Stimulated activated CD4-positive, alpha-beta T cell treated with anti-CD3 and anti-CD28 coated beads, Interleukin-1b, Interleukin-23, amount 100 ng/mL, for 4 hours (primary cell): ENCODE results near the gene HOXA6.

Source experiments
- DNase-seq, 2 donors: peaks; one replicate each; pipeline ENCODE4 v3.0.0-alpha.2; 2020; ENCODE audit warnings: low read depth in 2 of 2

Gene HOXA6

GRCh38 chr7:27184337-27185012, 36.9 kb upstream of the HOXA6 start:
- DNase-seq, result no peak

- DNase-seq, result no peak
Observed at GRCh38 chr7:27183682-27184336, 36.2 kb upstream of the HOXA6 start.

DNA sequence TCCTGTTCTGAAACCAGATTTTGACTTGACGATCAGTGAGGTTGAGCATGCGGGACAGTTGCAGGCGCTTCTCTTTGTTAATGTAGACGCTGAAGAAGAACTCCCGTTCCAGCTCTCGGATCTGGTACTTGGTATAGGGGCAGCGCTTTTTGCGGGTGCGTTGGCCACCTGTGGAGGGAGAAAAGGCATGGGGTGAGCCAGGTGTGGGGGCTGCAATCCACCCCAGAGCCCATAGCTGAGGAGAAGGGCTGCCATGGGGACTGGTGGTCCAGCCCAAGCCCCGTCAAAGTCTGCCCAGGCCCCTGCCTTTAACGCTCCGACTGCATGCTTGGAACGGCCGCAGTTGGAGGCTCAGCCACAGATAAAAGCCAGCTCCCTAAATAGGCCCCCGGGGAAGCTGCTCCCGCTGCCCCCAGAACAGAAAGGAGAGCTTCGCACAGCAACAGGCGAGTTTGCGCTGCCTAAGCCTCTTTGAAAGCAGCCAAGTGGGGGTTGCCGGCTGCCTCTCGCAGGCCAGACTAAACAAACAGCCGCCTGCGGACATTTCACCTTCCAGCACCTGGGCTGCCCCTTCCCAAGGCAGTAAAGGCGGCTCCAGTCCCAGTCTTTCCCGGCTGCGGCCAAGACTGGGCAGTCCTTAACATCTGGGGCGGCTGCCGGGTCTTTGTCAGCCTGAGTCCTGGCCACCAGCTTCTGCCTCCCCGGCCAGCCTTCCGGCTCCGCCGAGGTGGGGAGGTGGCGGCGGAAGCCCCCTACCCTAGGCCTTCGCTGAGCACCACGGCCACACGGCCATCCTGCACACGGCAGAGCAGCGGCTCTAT, 35.5 kb upstream of the HOXA6 start:
- DNase-seq, result no peak

DNA sequence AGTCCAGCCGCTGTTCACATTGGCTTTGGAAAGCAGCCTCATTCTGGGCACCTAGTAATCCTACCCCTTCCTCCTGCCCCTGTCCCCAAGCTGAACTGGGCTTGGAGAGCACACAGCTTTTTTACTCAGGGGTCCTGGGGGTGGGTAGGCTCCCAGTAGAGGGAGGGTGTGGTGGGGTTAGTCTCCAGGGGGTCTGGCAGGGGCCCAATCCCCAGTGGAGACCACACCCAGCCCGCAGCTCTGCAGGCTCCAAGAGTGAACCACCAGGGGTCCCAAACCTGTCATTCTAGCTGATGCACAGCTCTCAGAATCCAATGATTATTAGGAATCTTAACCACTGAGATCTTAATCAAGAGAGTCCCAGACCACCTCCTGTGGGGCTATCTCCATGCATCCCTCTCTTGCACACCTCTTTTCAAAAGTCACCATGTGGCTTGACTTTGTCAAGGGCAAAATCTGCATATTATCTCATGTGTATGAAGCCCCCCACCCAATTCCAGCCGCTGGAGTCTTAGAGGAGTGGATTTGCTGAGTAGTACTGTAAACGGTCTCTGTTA, 34.8 kb upstream of the HOXA6 start:
- DNase-seq, result no peak

DNA sequence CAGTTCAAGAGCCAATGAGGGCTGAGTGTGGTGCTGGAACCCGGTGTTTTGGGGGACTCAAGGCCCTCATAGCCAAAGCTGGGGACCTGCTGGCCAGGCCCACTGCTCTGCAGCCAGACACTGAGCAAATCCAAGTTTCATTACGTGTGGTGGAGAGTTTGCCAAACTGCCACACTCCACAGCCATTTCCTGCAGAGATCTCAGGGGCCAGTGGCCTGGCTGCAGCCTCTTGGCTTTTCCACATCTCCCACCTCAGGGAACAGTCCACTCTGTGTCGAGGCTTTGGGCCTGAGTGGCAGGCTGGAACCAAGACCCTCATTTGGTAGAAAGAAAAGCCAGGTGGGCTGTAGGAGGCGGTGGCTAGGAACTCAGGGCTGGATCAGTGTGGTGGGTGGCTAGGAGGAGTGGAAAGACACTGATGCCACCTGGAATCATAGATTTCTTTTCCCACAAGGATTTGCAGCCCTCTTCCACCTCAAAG, 34.3 kb upstream of the HOXA6 start:
- DNase-seq, result no peak

DNA sequence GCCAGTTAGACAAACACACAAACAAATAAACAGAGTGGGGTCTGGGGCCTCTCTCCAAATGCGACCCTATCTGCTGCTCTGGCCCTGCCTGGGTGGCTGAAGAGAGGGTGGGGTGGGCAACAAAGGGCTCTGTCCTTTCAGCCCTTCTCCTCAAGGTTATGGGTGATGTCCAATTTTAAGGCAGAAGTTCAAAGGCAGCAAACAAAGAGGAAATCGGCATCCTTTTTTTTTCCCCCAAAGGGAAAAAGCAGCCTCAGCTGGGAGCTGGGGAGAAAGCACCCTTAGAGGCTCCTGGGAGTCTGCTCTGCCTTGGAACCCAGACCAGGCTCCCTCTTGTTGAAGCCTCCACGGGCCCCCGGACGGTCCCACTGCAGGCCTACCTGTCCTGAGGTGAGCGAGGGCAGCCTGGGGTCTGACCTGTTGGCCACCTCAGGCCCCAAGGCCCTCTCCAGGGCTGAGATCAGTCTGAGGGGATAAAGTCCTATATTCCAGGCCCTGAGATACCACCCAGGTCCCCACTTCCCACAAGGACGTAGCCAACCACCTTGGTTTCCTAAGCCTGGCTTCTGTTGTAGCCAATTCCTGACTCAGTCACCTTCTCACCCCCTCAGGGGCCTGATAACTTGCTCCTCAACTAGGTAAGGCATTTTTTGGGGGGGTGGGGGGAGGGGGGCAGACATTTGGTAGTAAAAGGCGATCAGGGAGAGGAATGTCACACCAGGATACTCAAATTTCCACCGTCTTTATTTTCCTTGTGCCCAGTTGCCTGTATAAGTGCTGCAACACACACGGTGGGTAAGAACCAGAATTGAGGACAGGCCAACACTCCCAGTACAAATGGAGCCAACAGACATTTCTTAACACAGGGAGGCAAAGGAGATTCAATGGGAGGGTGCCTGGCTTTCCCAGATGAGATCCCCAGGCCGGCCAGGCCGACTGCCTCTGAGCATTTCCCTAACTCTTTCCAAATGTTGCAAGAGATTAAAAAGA, 33.2 kb upstream of the HOXA6 start:
- DNase-seq, result no peak

DNA sequence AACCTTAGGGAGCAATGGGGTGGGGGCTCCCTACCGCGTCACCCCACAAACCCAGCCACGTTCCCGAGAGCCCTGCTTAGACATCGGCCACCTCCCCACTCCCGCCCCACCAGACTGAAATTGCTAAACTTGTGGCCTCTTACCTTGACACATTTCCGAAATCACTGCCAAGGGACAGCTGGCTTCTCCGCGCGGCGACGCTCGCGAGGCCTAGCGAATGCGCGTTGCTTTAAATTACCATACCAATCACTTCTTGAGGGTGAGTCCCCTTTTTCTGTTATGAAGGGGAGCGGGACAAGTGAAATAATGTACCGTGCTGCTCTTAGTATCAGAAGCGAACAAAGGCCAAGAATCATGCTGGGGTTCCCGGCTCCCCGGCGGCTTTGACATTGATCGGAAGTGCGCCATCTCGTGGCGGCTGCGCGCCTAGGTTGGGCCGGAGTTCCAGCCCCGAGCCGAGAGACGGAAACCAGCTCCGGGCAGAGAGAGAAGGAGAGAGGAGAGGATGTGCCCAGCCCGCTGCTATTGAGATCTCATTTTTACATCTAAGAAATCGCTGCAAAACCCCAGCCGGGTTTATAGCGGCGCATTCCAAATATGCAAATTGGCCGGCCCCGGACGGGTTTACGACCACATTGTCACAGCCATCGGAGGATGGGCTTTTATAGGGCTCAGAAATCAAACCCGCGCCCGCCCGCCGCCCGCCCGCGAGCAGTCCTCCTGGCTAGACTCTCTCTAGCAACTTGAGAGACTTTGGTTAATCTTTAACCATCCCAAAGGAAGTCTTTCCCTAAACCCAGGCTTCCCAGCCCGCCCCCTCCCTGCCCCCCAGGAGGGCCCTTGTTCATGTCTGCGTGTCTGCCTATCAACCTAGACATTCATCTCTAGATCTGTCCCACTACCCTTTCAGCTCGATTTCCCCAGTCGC, 32.2 kb upstream of the HOXA6 start:
- DNase-seq, result peak; percentile 57 to 60

DNA sequence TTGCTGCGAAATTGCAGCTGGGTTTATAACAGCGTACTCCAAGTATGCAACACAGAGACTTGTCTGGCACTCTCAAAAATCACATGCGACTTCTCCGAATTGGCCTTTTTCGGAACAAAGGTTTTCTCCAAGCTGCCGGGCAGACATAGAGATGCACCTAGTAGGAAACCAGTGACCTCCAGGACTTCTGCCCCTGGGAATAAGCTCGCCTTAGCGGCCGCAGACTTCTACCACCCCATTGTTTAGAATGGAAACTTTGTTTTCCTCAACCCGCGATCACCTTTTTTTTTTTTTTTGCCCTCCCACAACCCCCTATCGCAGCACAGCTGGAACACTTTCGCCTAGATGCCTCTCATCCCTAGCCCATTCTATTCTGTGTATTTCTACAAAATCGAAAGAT, 31.5 kb upstream of the HOXA6 start:
- no peak for DNase-seq

DNA sequence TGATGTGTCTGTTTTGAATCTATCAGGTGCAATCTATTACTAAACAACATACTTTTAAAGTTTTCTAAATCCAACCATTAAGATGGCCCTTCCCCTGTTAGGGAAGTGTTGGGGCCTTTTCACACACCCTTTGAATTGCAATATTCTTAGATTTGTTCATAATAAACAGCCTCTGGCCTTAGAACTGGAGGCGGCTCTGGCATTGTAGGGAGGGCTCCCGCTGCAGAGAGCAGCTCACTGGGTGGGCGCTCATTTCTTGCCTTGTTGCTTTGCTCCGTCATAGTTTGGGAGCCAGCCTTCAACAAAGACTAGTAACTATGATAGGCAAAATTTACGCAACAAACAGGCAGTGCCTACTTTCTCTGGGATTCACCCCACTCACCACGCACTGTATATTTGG, 30.8 kb upstream of the HOXA6 start:
- DNase-seq, result no peak

DNA sequence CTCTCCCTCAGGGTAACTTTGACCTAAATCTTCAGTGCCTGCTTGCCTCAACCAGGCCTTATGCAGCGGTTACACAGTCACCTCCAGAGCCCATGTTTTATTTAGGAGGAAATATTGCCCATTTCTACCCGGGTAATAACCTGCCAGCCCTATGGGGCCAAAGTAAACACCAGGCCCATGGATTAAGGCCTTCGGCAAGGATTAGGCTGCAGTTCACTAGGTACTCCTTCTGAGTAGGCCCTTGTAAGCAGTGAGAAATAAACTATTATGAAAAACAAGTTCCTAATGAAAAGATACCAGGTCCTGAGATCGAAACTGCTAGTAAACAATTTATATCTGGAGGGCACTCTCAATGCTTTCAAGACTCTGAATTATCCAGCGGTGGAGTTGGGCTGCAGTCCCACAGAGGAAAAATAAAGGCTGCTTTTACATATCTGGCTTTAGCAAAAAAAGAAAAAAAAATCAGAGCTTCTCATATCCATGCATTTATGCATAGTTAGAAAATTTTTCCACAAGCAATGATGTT, 30.3 kb upstream of the HOXA6 start:
- no peak for DNase-seq

DNA sequence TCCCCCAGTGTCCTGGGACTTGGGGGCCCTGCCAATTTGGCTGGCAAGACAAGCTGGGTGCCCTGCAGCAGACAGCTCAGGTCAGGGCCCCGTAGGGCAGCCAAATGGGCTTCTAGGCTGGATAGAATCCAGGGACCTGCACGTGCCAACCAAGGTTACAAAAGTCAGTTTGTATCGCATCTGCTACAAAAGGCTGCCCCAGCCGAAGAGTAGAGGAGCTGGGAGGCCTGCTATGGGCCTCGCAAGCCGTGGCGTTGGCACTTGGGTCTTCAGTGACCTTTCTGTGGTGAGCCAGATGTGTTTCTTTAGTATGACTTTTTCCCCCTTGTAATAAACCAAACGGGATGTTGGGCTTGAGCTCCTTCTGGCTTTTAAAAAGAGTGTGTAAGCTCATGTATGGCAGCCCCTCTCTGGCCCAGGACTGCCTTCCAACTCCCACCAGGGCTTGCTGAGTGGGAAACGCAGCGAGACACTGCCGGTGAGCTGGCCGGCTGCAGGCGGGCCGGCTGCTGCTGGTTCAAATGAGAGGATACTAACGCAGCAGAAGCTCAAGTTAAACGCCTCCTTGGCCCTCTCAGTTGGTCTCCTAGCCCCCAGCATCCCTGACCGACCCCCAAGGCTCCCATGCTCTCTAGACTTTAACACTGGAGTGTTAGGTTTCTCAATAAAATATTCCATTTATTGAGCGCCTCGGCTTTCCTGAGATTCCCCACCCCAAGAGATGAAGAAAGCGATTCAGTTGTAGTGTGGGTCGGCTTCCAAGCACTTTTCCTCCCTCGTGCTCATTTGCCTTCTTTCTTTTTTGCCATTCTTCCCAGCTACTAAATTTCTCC, 29.6 kb upstream of the HOXA6 start:
- no peak for DNase-seq

DNA sequence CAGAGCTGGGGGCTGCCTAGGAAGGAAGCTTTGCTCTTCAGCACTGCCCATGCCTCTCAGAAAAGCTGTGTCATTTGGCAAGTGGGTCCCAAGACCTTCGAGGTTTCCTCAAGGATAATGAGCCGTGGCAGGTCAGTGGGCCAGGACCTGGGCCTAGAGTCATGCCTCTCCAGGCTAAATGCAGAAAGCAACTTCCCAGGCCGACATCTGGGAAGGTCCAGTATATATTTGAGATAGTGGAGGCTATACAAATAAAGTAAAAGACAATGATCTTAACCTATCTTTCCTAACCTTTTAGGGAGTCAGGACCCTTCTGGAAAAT, 28.9 kb upstream of the HOXA6 start:
- no peak for DNase-seq

DNA sequence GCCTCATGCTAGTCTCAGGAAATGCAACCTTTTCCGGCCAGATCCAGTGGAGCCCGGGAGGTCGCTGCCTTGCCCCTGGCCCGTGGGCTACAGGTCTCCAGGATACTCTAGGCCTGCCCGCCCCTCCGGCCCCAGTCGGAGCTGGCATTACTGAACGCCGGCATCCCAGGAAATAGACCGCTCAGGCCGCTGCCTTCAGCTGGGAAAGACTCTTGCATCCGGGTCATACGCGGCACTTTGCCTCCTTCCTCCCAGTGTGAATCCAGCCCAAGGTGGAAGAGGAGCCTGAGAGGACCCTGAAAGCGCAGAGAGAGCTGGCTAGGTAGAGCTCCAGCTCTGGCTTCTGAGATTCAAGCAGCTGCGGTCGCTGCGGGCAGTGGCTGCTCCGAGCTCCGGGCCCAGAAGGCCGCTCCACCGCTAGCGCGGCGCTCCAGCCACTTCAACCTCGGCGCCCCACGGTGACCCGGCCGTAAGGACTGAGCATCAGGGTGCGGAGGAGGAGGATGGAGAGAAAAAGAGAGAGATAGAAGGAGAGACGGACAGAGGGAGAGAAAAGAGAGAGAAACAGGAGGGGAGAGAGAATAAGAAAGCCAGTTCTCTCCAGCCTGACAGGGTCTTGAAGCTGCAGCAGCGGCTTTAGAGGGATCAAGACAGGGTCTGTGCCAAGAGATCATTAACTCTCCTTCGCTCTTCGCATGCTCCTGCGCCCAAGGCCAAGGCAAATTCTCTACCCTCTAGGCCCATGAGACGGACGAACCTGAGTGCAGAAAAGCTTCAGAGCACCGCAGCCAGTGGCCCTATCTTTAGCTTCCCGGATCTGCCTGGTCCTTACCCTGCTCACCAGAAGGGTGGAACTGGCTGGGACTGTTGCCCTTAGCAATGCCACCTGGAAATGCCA, 28.3 kb upstream of the HOXA6 start:
- DNase-seq, result no peak

GRCh38 chr7:27174874-27175625, 27.5 kb upstream of the HOXA6 start:
- DNase-seq, result no peak

DNA sequence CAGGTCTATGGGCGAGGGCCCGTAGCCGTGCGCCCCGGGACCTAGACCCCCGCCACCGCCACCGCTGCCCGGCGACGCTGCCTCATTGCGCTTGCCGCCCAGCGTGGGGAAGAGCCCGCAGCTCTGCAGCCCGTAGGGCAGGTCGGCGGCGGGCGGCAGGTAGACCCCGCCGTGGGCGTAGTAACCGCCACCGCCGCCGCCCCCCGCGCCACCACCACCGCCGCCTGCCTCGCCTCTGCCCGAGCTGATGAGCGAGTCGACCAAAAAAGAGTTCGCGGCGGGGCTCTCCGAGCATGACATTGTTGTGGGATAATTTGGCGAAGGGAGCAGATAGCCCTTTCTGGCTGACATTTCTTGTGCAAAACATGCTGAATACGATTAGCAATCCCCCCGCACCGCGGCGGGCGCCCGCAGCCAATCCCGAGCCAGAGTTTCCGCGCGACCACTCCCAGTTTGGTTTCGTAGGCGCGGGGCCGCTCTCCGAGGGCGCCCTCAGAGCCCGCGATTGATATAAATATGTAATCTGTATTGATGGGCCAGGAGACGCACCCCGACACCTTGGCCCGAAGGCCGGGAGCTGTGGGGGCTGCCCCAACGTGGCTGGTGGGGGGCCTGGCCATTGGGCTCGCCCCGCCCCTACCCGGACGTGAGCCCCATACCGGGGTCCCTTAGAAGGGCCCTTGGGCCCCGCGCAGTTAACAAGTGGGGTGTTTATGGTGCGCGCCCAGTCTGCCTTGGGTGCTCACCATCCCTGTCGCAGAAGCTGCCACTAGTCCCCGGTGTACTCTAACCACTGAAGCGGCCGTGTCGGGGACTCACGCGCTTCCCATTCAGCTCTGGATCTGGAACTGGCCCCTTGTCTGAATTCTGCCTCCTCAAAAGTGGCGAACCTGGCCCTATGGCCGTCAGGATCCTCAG, 26.6 kb upstream of the HOXA6 start, which contains the start of gene HOXA10:
Gene HOXA10, minus strand, starts transcription at position 365 of the 918 bp plus-strand sequence. Its CDS starts 14 bp downstream, at position 351.
- DNase-seq, result no peak

GRCh38 chr7:27173511-27173955, 26.0 kb upstream of the HOXA6 start:
- no peak for DNase-seq
